ENCODE measurements around the gene MCMBP.

MCMBP gene

DNA sequence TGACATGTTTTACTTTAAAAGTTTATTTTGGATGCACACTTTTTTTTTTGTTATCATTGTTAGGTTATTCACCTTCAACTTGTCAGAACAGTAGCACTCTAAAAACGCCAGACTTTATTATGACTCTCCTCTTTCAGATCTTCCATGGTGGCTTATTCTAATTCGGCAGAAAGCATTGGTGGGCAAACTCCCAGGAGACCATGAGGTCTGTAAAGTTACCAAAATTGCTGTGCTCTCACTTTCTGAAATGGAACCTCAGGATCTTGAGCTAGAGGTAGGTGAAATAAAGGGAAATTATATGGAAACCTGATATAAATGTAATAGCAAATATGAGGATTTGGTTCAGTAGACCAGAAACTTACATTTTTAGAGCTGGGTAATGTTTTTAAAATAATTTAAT, 91.1 kb downstream of the MCMBP start:
- DNase-seq, result no peak

DNA sequence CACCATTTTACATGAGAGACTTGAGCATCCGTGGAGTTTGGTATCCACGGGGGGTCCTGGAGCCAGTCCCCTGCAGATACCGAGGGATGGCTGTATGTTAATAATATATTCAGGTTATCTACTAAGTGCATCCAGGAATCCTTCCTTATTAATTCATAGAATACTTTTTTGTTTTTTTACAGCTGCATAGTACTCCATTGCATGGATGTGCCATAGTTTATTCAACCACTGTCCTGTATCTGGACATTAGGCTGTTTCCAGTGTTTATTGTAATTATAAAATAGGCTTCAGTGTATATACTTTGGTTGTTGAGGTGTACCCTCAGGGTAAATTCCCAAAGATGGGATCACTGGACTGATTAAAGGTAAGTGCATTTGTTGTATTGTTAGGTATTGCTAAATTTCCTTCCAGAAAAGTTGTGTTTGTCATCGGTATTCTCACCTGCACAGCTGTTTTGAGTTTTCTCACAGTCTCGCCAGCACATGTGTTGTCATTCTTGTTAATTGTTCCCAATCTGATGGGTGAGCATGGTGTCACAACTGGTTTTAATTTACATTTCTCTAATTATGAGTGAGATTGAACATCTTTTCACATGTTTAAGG, 91.7 kb downstream of the MCMBP start:
- no peak for DNase-seq
